ENCODE results near the gene IL18. TPM values are rescaled to one million over a fixed set of nuclear protein-coding genes. Genes with fewer than 3 reads are reported as not detected.
"Not testable (repeated sequence)": the region's sequence is repeated elsewhere in the genome, so short reads cannot be mapped to it uniquely, and the experiment has no call there.

IL18 gene
- total and polyA plus RNA-seq, 2 donors from 2014 or later, result 25.2 to 37.4 TPM

GRCh38 chr11:112196519-112197087 lies 32.7 kb upstream of the IL18 start:
- Histone ChIP-seq H3K27ac (ENCODE audit: low read depth in 2 of 2, low read length in 2 of 2) (no peak overlapping the region), H3K4me3 (ENCODE audit: low read length in 3 of 3) (no peak overlapping the region), H3K27me3 (ENCODE audit: control insufficient read depth, insufficient read depth, low read length) (no peaks in the 10 kb centered on the region), H3K9me3 (ENCODE audit: control insufficient read depth in 2 of 3, insufficient read depth in 1 of 3, low read length in 3 of 3) (no peaks in the 10 kb centered on the region), H3K9ac (ENCODE audit: low read length in 3 of 3) (no peak overlapping the region), H3K36me3 (ENCODE audit: control insufficient read depth in 2 of 3, insufficient read depth in 3 of 3, low read length in 3 of 3) (no peaks in the 10 kb centered on the region), H3K4me1 (ENCODE audit: control insufficient read depth in 2 of 3, insufficient read depth in 2 of 3, low read depth in 1 of 3, low read length in 3 of 3) (peaks cover 0 to 3% (median 0%) of the 10 kb centered on the region in 3 donors)
- no peak for FAIRE-seq
- intact Hi-C loops (cut with DNase I), result no loop called here
- no peak for TF ChIP-seq CTCF (IDR thresholded peaks at IDR 0.05; ENCODE audit: borderline replicate concordance, extremely low read depth, insufficient read depth)
- DNase-seq, result no peak

- H3K27me3 ChIP-seq (ENCODE audit: control insufficient read depth, insufficient read depth, low read length), result no peaks in the 10 kb centered on the region
- DNase-seq, result peak in 2 of 5 donors; percentile 38 to 47
- no peaks in the 10 kb centered on the region for H3K9me3 ChIP-seq (ENCODE audit: control insufficient read depth in 2 of 3, insufficient read depth in 1 of 3, low read length in 3 of 3)
- H3K36me3 ChIP-seq (ENCODE audit: control insufficient read depth in 2 of 3, insufficient read depth in 3 of 3, low read length in 3 of 3), result no peaks in the 10 kb centered on the region
- no peak overlapping the region for H3K27ac ChIP-seq (ENCODE audit: low read depth in 2 of 2, low read length in 2 of 2)
- FAIRE-seq, result no peak
- no peak for TF ChIP-seq CTCF (IDR thresholded peaks at IDR 0.05; ENCODE audit: borderline replicate concordance, extremely low read depth, insufficient read depth)
- peaks cover 0 to 3% (median 0%) of the 10 kb centered on the region in 3 donors for H3K4me1 ChIP-seq (ENCODE audit: control insufficient read depth in 2 of 3, insufficient read depth in 2 of 3, low read depth in 1 of 3, low read length in 3 of 3)
- no peak overlapping the region for H3K9ac ChIP-seq (ENCODE audit: low read length in 3 of 3)
- intact Hi-C loops (cut with DNase I), result no loop called here
- H3K4me3 ChIP-seq (ENCODE audit: low read length in 3 of 3), result no peak overlapping the region
Measured at GRCh38 chr11:112195951-112196351, 32.1 kb upstream of the IL18 start.

GRCh38 chr11:112195113-112195512 lies 31.2 kb upstream of the IL18 start:
- H3K27me3 ChIP-seq (ENCODE audit: control insufficient read depth, insufficient read depth, low read length); H3K4me3 ChIP-seq (ENCODE audit: low read length in 3 of 3); H3K4me1 ChIP-seq (ENCODE audit: control insufficient read depth in 2 of 3, insufficient read depth in 2 of 3, low read depth in 1 of 3, low read length in 3 of 3); H3K9me3 ChIP-seq (ENCODE audit: control insufficient read depth in 2 of 3, insufficient read depth in 1 of 3, low read length in 3 of 3); FAIRE-seq; H3K27ac ChIP-seq (ENCODE audit: low read depth in 2 of 2, low read length in 2 of 2); H3K9ac ChIP-seq (ENCODE audit: low read length in 3 of 3); intact Hi-C loops (cut with DNase I); H3K36me3 ChIP-seq (ENCODE audit: control insufficient read depth in 2 of 3, insufficient read depth in 3 of 3, low read length in 3 of 3): not testable (repeated sequence)
- DNase-seq, result peak in 1 of 5 donors; percentile 67

GRCh38 chr11:112186304-112186703 lies 22.4 kb upstream of the IL18 start:
- no peaks in the 10 kb centered on the region for H3K4me1 ChIP-seq (ENCODE audit: control insufficient read depth in 2 of 3, insufficient read depth in 2 of 3, low read depth in 1 of 3, low read length in 3 of 3)
- H3K4me3 ChIP-seq (ENCODE audit: low read length in 3 of 3), result no peak overlapping the region
- H3K27ac ChIP-seq (ENCODE audit: low read depth in 2 of 2, low read length in 2 of 2), result no peak overlapping the region
- H3K36me3 ChIP-seq (ENCODE audit: control insufficient read depth in 2 of 3, insufficient read depth in 3 of 3, low read length in 3 of 3), result no peaks in the 10 kb centered on the region
- no peaks in the 10 kb centered on the region for H3K27me3 ChIP-seq (ENCODE audit: control insufficient read depth, insufficient read depth, low read length)
- FAIRE-seq, result no peak
- intact Hi-C loops (cut with DNase I), result no loop called here
- no peaks in the 10 kb centered on the region for H3K9me3 ChIP-seq (ENCODE audit: control insufficient read depth in 2 of 3, insufficient read depth in 1 of 3, low read length in 3 of 3)
- no peak overlapping the region for H3K9ac ChIP-seq (ENCODE audit: low read length in 3 of 3)
- no peak for DNase-seq
- no peak for TF ChIP-seq CTCF (IDR thresholded peaks at IDR 0.05; ENCODE audit: borderline replicate concordance, extremely low read depth, insufficient read depth)
